ENCODE data around the gene GRM7.

GRM7 gene

GRCh38 chr3:7781395-7781794, 920.5 kb downstream of the GRM7 start:
- DNase-seq (ENCODE audit: low read depth) = no peak
- TF ChIP-seq CTCF (IDR thresholded peaks at IDR 0.05; ENCODE audit: insufficient read depth, low read depth, low read length, missing control alignments) = no peak
- H3K4me3 ChIP-seq (ENCODE audit: low read depth, low read length) = no peak overlapping the region

DNA sequence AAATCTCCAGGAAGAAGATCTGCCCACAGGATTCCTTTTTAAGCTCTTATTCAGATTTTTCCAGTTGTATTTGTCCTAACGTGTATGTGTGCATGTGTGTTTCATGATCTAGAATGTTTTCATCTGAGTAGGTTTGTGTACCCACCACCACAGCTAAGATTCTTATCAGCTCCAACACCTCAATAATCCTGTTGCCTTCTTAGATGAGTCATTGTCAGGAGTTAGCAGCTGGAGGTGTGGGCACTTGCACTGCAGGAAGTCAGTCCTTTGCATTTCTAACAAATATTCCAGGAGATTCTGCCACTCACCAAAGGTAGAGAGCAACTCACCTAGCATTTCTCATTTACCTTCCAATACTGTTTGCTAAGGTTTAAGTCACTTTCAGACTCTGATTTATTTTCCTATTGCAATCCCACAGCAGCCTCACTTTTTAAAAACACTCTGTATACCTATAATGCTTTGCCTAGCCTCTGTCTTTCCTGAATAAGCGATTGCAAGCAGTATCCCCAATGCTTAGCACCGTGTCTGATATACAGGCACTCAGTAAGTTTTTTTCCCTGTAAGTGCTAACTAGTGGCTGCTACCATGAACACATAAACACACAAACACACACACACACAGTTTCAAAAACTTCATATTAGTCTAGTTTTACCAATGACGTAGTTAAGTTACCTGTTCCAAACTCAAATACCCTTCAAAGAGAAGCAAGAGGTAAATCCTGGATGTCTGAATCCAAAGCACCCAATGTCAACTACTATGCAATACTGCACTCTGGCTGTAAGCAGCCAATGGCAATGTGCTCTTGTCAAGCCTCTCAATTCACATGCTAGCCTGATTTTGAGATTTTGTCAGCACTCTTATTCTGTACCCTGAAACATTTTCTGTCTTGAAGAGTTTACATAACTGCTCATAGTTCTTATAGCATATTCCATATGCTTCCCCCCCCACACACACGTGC, 927.2 kb downstream of the GRM7 start:
- no peak for TF ChIP-seq CTCF (IDR thresholded peaks at IDR 0.05; ENCODE audit: insufficient read depth, low read depth, low read length, missing control alignments)
- H3K4me3 ChIP-seq (ENCODE audit: low read depth, low read length) = no peak overlapping the region
- DNase-seq (ENCODE audit: low read depth) = no peak

GRCh38 chr3:7788881-7789280, 928.0 kb downstream of the GRM7 start:
- DNase-seq (ENCODE audit: low read depth) = no peak
- no peak for TF ChIP-seq CTCF (IDR thresholded peaks at IDR 0.05; ENCODE audit: insufficient read depth, low read depth, low read length, missing control alignments)
- no peak overlapping the region for H3K4me3 ChIP-seq (ENCODE audit: low read depth, low read length)

- H3K4me3 ChIP-seq (ENCODE audit: low read depth, low read length) = no peak overlapping the region
- no peak for TF ChIP-seq CTCF (IDR thresholded peaks at IDR 0.05; ENCODE audit: insufficient read depth, low read depth, low read length, missing control alignments)
- DNase-seq (ENCODE audit: low read depth) = no peak
Observed at GRCh38 chr3:7789324-7789723, 928.4 kb downstream of the GRM7 start.

DNA sequence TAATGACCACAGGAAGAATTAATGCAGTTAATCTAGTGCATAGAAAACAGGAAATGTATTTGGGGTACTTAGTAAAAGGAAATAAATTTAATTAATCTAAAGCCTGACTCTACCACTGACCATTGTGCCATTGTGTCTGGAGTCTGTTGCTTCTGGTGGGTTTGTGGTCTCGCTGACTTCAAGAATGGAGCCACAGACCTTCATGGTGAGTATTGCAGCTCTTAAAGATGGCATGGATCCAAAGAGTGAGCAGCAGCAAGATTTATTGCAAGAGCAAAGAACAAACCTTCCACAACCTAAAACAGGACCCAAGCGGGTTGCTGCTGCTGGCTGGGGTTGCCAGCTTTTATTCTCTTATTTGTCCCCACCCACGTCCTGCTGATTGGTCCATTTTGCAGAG, 929.2 kb downstream of the GRM7 start:
- no peak for TF ChIP-seq CTCF (IDR thresholded peaks at IDR 0.05; ENCODE audit: insufficient read depth, low read depth, low read length, missing control alignments)
- H3K4me3 ChIP-seq (ENCODE audit: low read depth, low read length) = no peak overlapping the region
- DNase-seq (ENCODE audit: low read depth) = no peak
